Nephron (organoid): ENCODE results near the gene PNMT.

Experiments used
- H3K27ac Mint-ChIP-seq, 3 experiments: 2 replicates each; pipeline ENCODE4 v1.8.0; 2020; ENCODE audit warnings: mixed read lengths in 3 of 3, mild to moderate bottlenecking in 2 of 3, moderate library complexity in 1 of 3
- H3K27me3 Mint-ChIP-seq: 2 replicates; pipeline ENCODE4 v1.8.0; 2021; ENCODE audit warnings: low read depth, mild to moderate bottlenecking, moderate library complexity, mixed read lengths
- H3K36me3 Mint-ChIP-seq: 2 replicates; pipeline ENCODE4 v1.8.0; 2020; ENCODE audit warnings: low read depth, mixed read lengths
- H3K4me1 Mint-ChIP-seq: 2 replicates; pipeline ENCODE4 v1.8.0; 2020; ENCODE audit warnings: mixed read lengths
- H3K4me3 Mint-ChIP-seq, 3 experiments: 2 replicates each; pipeline ENCODE4 v1.8.0; 2020; ENCODE audit warnings: mild to moderate bottlenecking in 3 of 3, mixed read lengths in 3 of 3, moderate library complexity in 2 of 3
- H3K9me3 Mint-ChIP-seq: 2 replicates; pipeline ENCODE4 v1.8.0; 2020; ENCODE audit warnings: mixed read lengths
- CTCF ChIP-seq, 3 experiments: fragments of 200-600 bp; sonication (generic); IDR thresholded peaks; one replicate each; pipeline ENCODE4 v1.5.0; 2021; ENCODE audit warnings: antibody characterized with exemption in 3 of 3; ENCODE audit not compliant: unreplicated experiment in 3 of 3

Gene PNMT

GRCh38 chr17:39664581-39665561 is 3.4 kb upstream of the PNMT start, which contains the start of gene TCAP:
TSS of gene TCAP (plus strand) at chr17:39665349. CDS start at chr17:39665360, 11 bp downstream.
- H3K36me3 Mint-ChIP-seq: peaks cover 8% of the 10 kb centered on the region
- H3K27ac Mint-ChIP-seq: no peak within 1 kb of the TSS
- H3K4me3 Mint-ChIP-seq: peak within 1 kb of the TSS; percentile 50 to 62 (median 50)
- peaks cover 14% of the 10 kb centered on the region for H3K4me1 Mint-ChIP-seq
- no peaks in the 10 kb centered on the region for H3K9me3 Mint-ChIP-seq
- H3K27me3 Mint-ChIP-seq: peaks cover 45% of the 10 kb centered on the region
- TF ChIP-seq CTCF (IDR thresholded peaks at IDR 0.05; ENCODE audit: unreplicated experiment in 3 of 3): no peak

- H3K9me3 Mint-ChIP-seq: no peaks in the 10 kb centered on the region
- peaks cover 14% of the 10 kb centered on the region for H3K4me1 Mint-ChIP-seq
- peaks cover 52% of the 10 kb centered on the region for H3K27me3 Mint-ChIP-seq
Observed at GRCh38 chr17:39665642-39666224, 2.5 kb upstream of the PNMT start.

GRCh38 chr17:39666231-39666600 is 2.0 kb upstream of the PNMT start:
- Mint-ChIP-seq H3K27ac (no peak overlapping the region), H3K36me3 (peaks cover 6% of the 10 kb centered on the region), H3K9me3 (no peaks in the 10 kb centered on the region), H3K4me3 (peak overlapping the region in 2 of 3 experiments; percentile 12 to 62), H3K27me3 (peaks cover 54% of the 10 kb centered on the region), H3K4me1 (peaks cover 9% of the 10 kb centered on the region)
- TF ChIP-seq CTCF (IDR thresholded peaks at IDR 0.05; ENCODE audit: unreplicated experiment in 3 of 3): no peak

More at GRCh38 chr17:39665642-39666224, 2.5 kb upstream of the PNMT start:
- peak in 1 of 3 experiments; percentile 6 for TF ChIP-seq CTCF (IDR thresholded peaks at IDR 0.05; ENCODE audit: unreplicated experiment in 3 of 3)
- Mint-ChIP-seq H3K27ac (no peak overlapping the region), H3K36me3 (peaks cover 8% of the 10 kb centered on the region), H3K4me3 (peak overlapping the region in 2 of 3 experiments; percentile 50 to 62)

- H3K27me3 Mint-ChIP-seq: peaks cover 57% of the 10 kb centered on the region
- H3K4me3 Mint-ChIP-seq: peak overlapping the region in 2 of 3 experiments; percentile 60 to 70
- peaks cover 1% of the 10 kb centered on the region for H3K36me3 Mint-ChIP-seq
- H3K4me1 Mint-ChIP-seq: peaks cover 5% of the 10 kb centered on the region
- no peaks in the 10 kb centered on the region for H3K9me3 Mint-ChIP-seq
- TF ChIP-seq CTCF (IDR thresholded peaks at IDR 0.05; ENCODE audit: unreplicated experiment in 3 of 3): no peak
- H3K27ac Mint-ChIP-seq: no peak overlapping the region
Observed at GRCh38 chr17:39666601-39667261, 1.5 kb upstream of the PNMT start.

- peaks cover 5% of the 10 kb centered on the region for H3K4me1 Mint-ChIP-seq
- H3K27ac Mint-ChIP-seq: no peak overlapping the region
- no peaks in the 10 kb centered on the region for H3K36me3 Mint-ChIP-seq
- H3K9me3 Mint-ChIP-seq: no peaks in the 10 kb centered on the region
- peaks cover 64% of the 10 kb centered on the region for H3K27me3 Mint-ChIP-seq
- TF ChIP-seq CTCF (IDR thresholded peaks at IDR 0.05; ENCODE audit: unreplicated experiment in 3 of 3): no peak
- H3K4me3 Mint-ChIP-seq: peak overlapping the region in 2 of 3 experiments; percentile 60 to 70
Observed at GRCh38 chr17:39667262-39667944, 850 bp upstream of the PNMT start.
